Activated T-helper 2 cell treated with anti-CD3 and anti-CD28 coated beads, Interferon-gamma antibody, Interleukin-2, Interleukin-4, amounts not matched to agents 10 μg/mL and 5 μg/mL and 100 μg/mL, durations not matched to agents 14 hours and 24 hours and 36 hours (primary cell): ENCODE measurements around the gene OPCML. TPM values are rescaled to one million over a fixed set of nuclear protein-coding genes. Genes with fewer than 3 reads are reported as not detected.

Experiments used
- DNase-seq: peaks from one replicate; pipeline ENCODE4 v3.0.0; 2021; ENCODE audit warnings: low spot score
- H3K27ac Mint-ChIP-seq: one replicate; pipeline ENCODE4 v1.8.0; 2021; ENCODE audit warnings: mixed read lengths
- H3K27me3 Mint-ChIP-seq: one replicate; pipeline ENCODE4 v1.8.0; 2021; ENCODE audit warnings: low read depth, mixed read lengths
- H3K36me3 Mint-ChIP-seq: one replicate; pipeline ENCODE4 v1.8.0; 2021; ENCODE audit warnings: low read depth, mixed read lengths
- H3K4me1 Mint-ChIP-seq: one replicate; pipeline ENCODE4 v1.8.0; 2021; ENCODE audit warnings: low read depth, mixed read lengths
- H3K4me3 Mint-ChIP-seq: one replicate; pipeline ENCODE4 v1.8.0; 2021; ENCODE audit warnings: low read depth, mild to moderate bottlenecking, moderate library complexity, mixed read lengths
- H3K9me3 Mint-ChIP-seq: one replicate; pipeline ENCODE4 v1.8.0; 2021; ENCODE audit warnings: mixed read lengths
- intact Hi-C: fragments of 100-400 bp; cut with micrococcal nuclease; formaldehyde crosslinking; loops from one replicate; pipeline ENCODE4 v1.15.1; 2023
- total RNA-seq: library from RNA; stranded (reverse); gene quantifications from 2 replicates; pipeline ENCODE4 v1.2.3, GENCODE V29; 2022

The OPCML gene
- total RNA-seq, 1 donor from 2014 or later = not detected

DNA sequence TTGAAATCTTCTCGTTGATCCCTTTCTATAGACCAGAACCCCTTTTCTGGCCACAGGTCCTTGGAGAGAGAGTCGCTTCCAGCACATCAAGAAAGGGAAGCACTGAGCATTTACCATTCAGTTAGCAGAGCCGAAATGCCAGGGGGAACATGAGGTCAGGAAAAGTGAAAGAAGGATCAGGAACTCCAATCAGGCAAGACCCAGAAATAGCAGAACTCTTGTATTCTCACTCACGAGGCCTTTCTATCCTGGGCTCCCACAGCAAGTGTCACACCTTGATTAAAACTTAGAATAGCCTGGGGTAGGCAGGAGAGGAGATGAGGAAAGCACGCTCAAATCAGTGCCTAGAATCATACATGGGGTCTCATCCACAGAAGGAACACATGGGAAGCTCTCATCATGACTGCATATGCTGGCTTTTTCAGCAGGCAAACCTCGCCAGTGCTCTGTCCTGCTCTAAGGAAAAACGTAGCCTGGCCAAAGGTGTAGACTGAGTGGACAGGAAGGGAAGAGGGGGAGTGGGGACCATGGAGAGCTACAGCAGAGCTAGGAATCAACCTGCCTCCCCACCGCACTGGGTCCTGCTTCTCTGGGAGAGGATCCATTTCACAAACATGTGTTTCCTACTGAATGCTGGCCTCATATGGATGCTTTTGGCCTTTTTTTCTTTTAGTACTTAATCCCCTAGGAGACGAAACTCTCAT, 40.5 kb downstream of the OPCML start:
- no peak for DNase-seq
- H3K4me3 Mint-ChIP-seq = no peak overlapping the region
- peaks cover 4% of the 10 kb centered on the region for H3K9me3 Mint-ChIP-seq
- H3K27me3 Mint-ChIP-seq = no peaks in the 10 kb centered on the region
- no peaks in the 10 kb centered on the region for H3K36me3 Mint-ChIP-seq
- H3K4me1 Mint-ChIP-seq = no peaks in the 10 kb centered on the region
- intact Hi-C loops = no loop called here
- H3K27ac Mint-ChIP-seq = no peak overlapping the region

DNA sequence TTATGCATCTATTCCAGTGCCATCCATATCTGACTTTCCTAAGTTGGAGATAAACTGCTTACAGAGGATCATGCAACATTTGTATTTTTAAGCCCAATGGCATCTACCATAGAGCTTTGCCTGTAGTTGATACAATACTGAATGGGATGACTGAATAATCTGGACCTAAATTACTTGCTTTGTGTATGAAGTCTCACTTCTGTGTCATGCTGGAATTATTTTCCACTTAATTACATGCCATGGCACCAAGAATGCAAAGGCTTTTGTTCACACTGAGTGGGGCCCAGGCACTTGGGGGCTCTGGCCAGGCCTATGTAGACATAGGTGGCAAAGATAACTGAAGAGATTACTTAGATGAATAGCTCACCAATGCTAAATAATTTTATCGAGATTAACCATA, 51.6 kb downstream of the OPCML start:
- H3K27me3 Mint-ChIP-seq = no peaks in the 10 kb centered on the region
- no peaks in the 10 kb centered on the region for H3K4me1 Mint-ChIP-seq
- intact Hi-C loops = no loop called here
- no peaks in the 10 kb centered on the region for H3K36me3 Mint-ChIP-seq
- peaks cover 11% of the 10 kb centered on the region for H3K9me3 Mint-ChIP-seq
- no peak for DNase-seq
- H3K4me3 Mint-ChIP-seq = no peak overlapping the region
- H3K27ac Mint-ChIP-seq = no peak overlapping the region

DNA sequence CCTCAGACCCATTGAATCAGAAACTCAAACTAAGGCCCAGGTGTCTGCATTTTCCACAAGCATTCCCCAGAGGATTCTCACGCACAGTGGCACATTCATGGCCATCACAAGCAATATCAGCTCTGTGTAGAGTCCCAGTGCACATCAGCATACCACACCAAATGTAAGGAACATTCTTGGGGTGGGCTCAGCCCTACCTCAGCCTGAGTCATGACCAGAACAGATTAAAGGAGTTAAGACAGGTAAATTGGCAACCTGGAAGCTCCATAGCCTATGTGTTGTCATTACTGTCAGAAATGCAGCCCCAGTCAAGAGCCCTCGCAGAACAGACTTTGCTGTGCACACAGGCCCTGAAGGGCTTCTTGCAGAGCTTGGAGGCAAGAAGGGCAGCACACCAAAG, 53.1 kb downstream of the OPCML start:
- Mint-ChIP-seq H3K9me3 (peaks cover 11% of the 10 kb centered on the region), H3K27ac (no peak overlapping the region), H3K36me3 (no peaks in the 10 kb centered on the region), H3K4me3 (no peak overlapping the region), H3K4me1 (no peaks in the 10 kb centered on the region), H3K27me3 (no peaks in the 10 kb centered on the region)
- intact Hi-C loops = no loop called here
- no peak for DNase-seq

DNA sequence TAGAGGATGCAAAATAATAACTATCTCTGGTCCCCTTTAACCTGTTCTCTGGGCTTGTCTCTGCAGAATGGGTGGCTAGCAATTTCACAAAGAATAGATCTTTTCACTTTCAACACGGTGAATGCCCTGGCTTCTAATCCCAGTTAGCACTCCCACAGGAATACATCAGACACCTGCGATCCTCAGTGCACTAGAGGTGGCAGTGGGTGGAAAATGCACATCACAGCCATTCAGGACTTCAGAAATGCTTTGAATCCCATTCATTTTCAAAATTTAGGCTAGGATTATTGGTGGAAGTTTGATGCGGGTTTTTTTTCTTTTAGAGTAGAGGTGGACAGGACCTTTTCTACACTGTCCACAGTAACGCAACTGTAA, 55.1 kb downstream of the OPCML start:
- Mint-ChIP-seq H3K27me3 (no peaks in the 10 kb centered on the region), H3K4me1 (no peaks in the 10 kb centered on the region), H3K9me3 (no peaks in the 10 kb centered on the region), H3K4me3 (no peak overlapping the region), H3K27ac (no peak overlapping the region), H3K36me3 (no peaks in the 10 kb centered on the region)
- intact Hi-C loops = no loop called here
- DNase-seq = no peak

DNA sequence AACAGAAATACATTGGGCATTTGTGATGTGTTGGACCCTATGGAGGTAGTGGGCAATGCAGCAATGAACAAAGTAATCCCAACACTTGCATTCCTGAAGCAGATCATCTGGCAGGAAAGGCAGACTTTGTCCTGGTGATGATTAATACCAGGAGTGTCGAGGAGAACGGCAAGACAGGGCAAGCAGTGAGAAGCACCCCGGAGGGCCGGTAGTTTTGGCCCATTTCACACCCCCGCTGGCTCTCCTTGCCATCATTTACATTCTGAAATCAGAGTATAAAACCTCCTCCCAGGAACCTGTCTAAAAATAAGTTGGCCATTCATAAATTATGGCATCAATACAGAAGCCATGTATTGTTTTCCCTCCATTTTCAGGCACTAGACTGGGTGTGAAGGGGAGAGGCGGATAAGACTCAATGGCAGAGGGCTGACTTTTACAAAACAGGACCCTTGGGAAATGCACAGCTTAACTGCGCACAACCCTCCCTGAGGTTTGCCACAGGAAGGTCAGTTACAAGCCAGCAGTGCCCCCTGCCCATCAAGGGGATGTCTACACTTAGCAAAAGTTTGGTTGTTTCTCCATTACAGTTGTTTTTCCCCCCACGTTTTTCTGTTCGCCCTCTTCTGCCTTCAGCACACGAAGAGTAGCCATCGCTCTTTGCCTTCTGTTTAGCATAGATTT, 55.6 kb downstream of the OPCML start:
- intact Hi-C loops = no loop called here
- Mint-ChIP-seq H3K27ac (no peak overlapping the region), H3K36me3 (no peaks in the 10 kb centered on the region), H3K27me3 (no peaks in the 10 kb centered on the region), H3K4me1 (no peaks in the 10 kb centered on the region), H3K4me3 (no peak overlapping the region), H3K9me3 (no peaks in the 10 kb centered on the region)
- no peak for DNase-seq

DNA sequence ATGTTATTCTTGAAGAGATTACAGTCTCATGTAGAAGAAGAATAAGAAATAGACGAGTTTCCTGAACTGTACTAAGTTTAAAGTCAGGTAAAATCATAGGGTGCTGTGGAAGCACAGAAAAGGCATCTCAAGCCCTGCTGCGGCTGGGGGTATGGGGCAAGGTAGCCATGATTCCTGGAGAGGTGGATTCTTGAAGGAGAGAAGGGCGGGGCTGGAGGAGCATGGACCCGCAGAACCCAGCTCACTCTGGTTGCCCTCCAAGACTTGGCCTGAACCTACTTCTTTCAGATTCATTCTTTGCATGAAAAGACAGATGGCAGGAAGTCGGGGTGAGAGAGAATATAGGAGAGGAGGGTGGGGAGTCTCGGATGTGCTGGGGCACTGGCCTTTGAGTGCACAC, 57.8 kb downstream of the OPCML start:
- intact Hi-C loops = no loop called here
- DNase-seq = no peak
- no peaks in the 10 kb centered on the region for H3K36me3 Mint-ChIP-seq
- H3K27ac Mint-ChIP-seq = no peak overlapping the region
- no peaks in the 10 kb centered on the region for H3K4me1 Mint-ChIP-seq
- no peak overlapping the region for H3K4me3 Mint-ChIP-seq
- no peaks in the 10 kb centered on the region for H3K27me3 Mint-ChIP-seq
- no peaks in the 10 kb centered on the region for H3K9me3 Mint-ChIP-seq

DNA sequence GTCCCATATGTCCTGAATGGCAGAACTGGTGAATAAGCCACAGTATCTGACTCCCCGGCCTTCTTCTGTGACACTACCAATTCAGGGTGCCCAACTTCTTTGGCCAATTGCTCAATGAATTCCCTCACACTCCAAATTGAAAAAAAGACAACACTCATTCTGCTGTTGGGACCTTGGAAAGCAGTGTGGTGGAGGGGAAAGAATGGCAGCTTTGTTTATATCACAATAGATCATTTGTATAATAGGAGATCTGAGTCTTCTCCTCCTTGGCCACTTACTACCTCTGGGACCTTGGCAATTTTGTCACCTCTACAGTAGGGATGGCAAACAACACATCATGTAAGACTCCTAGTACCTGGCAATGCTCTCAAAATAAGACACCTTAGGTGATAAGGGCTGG, 64.6 kb downstream of the OPCML start:
- Mint-ChIP-seq H3K36me3 (no peaks in the 10 kb centered on the region), H3K9me3 (no peaks in the 10 kb centered on the region), H3K27ac (no peak overlapping the region), H3K4me3 (no peak overlapping the region), H3K4me1 (no peaks in the 10 kb centered on the region), H3K27me3 (no peaks in the 10 kb centered on the region)
- no peak for DNase-seq
- intact Hi-C loops = no loop called here

DNA sequence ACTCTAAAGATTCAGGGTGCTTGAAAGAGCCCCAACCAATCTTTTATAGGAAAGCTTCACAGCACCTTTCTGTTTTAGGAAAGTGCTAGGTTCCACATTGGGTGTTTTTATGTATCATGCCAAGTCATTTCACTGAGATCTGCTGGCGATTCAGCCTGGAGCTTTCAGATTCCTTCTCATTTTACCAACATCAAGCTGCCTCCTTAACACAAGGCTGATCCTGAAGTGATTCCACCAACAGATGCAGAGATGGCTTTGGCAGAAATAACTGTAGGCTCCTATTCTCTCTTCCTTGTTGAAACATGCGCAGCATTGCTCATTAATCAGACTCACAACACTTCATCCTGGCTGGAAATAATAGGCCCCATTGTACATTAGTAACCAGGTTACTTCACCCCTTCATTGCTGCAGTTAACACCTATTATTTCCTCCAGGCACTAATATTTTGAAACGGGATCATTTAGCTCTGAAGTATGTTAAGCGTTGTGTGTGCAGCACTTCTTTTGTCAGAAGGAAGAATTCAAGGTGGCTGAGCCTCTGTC, 89.0 kb downstream of the OPCML start:
- Mint-ChIP-seq H3K27me3 (no peaks in the 10 kb centered on the region), H3K4me3 (no peak overlapping the region), H3K36me3 (no peaks in the 10 kb centered on the region), H3K27ac (no peak overlapping the region), H3K9me3 (no peaks in the 10 kb centered on the region), H3K4me1 (no peaks in the 10 kb centered on the region)
- intact Hi-C loops = no loop called here
- DNase-seq = no peak

DNA sequence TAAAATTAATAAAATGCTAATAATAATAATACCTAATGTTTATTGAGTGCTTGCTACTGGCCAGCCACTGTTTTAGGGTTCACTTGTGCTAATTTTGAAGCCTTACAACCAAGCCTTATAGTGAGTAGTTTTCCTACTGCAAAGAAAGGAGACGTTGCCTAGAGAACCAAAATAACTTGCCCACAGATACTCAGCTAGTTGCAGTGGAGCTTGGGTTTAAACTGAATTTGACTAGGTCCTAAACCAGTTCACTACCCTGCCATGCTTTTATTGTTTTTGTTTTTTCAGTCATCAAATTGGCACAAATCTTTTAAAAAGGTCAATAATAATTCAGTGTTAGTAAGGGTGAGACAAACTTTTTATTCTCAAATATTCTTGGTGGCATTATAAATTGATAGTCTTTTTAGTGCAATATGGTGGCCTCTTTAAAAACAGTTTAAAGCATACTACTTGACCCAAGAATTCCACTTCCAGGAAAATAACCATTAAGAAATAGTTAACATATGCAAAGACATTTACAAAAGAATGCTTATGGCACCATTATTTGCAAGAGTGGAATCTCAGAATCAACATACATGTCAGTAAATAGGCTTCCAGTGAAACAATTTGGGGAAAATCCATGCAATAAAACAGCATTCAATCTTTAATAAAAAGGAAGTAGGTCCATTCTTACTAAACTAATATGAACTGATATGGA, 90.2 kb downstream of the OPCML start:
- no peaks in the 10 kb centered on the region for H3K36me3 Mint-ChIP-seq
- no peaks in the 10 kb centered on the region for H3K27me3 Mint-ChIP-seq
- H3K9me3 Mint-ChIP-seq = no peaks in the 10 kb centered on the region
- no peak overlapping the region for H3K4me3 Mint-ChIP-seq
- no peak overlapping the region for H3K27ac Mint-ChIP-seq
- intact Hi-C loops = no loop called here
- no peak for DNase-seq
- H3K4me1 Mint-ChIP-seq = no peaks in the 10 kb centered on the region

DNA sequence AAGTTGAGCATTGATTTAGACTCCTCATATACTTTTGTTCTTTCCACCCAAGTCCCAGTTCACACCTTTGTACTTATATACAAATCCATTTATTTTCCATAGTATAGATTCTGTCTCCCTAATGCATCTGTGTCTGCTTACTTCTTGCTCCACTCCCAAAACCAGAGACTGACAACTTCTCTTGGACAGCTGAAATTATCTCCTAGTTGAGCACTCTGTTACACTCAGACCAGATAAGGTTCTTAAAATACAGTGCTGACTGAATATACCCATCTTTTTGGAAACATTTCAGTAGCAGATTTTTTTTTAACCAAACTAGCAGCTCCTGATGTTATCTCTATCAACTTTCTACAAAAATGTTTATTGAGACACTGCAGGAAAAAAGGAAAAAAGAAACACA, 106.3 kb downstream of the OPCML start:
- H3K36me3 Mint-ChIP-seq = no peaks in the 10 kb centered on the region
- no peaks in the 10 kb centered on the region for H3K4me1 Mint-ChIP-seq
- no peaks in the 10 kb centered on the region for H3K27me3 Mint-ChIP-seq
- intact Hi-C loops = no loop called here
- no peaks in the 10 kb centered on the region for H3K9me3 Mint-ChIP-seq
- H3K4me3 Mint-ChIP-seq = no peak overlapping the region
- no peak for DNase-seq
- H3K27ac Mint-ChIP-seq = no peak overlapping the region

DNA sequence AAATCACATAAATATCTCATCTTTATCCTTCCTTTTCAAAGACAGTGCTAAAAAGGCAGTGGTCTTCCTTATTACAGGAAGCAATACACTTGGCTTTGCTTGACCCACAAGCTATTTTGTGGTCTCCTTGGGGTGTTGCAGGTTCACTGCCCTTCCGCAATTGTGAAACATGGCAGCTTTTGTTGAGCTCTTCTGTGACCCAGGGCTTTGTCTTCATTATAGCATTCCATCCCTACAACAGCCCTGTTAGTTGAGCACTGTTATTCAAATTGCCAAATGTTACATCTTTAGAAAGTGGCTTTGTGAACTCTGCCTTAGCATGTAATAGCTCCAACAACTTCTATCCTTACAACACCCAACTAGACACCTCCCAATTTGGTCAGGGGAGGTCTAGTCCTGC, 107.1 kb downstream of the OPCML start:
- Mint-ChIP-seq H3K9me3 (no peaks in the 10 kb centered on the region), H3K27me3 (no peaks in the 10 kb centered on the region), H3K27ac (no peak overlapping the region), H3K4me3 (no peak overlapping the region), H3K4me1 (no peaks in the 10 kb centered on the region), H3K36me3 (no peaks in the 10 kb centered on the region)
- no peak for DNase-seq
- intact Hi-C loops = no loop called here

DNA sequence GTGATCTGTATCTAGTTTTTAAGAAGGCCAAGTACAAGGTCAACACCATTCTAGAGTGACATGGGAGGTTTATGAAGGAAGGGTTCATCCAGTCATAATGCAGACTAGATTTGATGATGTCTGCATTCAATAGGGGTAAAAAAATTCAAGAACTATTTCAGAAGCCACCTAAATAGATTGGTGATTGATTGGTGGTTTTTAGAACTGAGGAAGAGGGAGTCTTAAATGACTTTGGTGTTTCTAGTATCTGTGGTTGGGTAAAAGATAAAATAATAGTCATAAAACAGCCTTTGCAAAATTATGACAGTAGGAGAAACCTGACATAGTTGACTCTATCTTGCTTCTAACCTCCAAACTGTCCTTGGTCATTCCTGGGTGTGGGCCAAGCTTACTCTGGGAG, 114.1 kb downstream of the OPCML start:
- intact Hi-C loops = no loop called here
- Mint-ChIP-seq H3K36me3 (no peaks in the 10 kb centered on the region), H3K27ac (no peak overlapping the region), H3K4me1 (no peaks in the 10 kb centered on the region), H3K9me3 (no peaks in the 10 kb centered on the region), H3K4me3 (no peak overlapping the region), H3K27me3 (no peaks in the 10 kb centered on the region)
- no peak for DNase-seq

DNA sequence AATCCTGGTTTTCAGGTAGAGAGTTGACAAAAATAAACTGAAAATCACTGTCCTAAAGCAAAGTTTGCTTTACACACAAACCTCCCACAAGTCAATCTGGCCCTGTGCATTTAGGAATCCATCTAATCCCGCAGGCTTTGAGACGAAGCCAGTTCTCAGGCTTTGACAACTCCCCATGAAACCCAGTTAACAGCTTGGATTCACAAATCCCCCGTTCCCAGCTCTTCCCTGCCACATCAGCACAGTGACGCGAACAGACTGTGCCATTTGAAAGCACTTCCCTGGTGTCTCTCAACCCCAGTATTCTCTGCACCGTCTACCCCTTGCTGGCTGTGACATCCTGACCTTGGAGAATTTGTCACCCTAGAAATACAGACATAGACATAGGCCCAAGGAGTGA, 117.8 kb downstream of the OPCML start:
- no peaks in the 10 kb centered on the region for H3K27me3 Mint-ChIP-seq
- no peak for DNase-seq
- H3K36me3 Mint-ChIP-seq = no peaks in the 10 kb centered on the region
- no peaks in the 10 kb centered on the region for H3K9me3 Mint-ChIP-seq
- intact Hi-C loops = no loop called here
- no peak overlapping the region for H3K4me3 Mint-ChIP-seq
- no peaks in the 10 kb centered on the region for H3K4me1 Mint-ChIP-seq
- H3K27ac Mint-ChIP-seq = no peak overlapping the region
